T-helper 9 cell (primary cell): ENCODE data around the gene CCNL2.
"Not testable (repeated sequence)": the region's sequence is repeated elsewhere in the genome, so short reads cannot be mapped to it uniquely, and the experiment has no call there.

ENCODE experiments used
- DNase-seq: peaks from one replicate; pipeline ENCODE4 v3.0.0-alpha.2; 2020

The CCNL2 gene

DNA sequence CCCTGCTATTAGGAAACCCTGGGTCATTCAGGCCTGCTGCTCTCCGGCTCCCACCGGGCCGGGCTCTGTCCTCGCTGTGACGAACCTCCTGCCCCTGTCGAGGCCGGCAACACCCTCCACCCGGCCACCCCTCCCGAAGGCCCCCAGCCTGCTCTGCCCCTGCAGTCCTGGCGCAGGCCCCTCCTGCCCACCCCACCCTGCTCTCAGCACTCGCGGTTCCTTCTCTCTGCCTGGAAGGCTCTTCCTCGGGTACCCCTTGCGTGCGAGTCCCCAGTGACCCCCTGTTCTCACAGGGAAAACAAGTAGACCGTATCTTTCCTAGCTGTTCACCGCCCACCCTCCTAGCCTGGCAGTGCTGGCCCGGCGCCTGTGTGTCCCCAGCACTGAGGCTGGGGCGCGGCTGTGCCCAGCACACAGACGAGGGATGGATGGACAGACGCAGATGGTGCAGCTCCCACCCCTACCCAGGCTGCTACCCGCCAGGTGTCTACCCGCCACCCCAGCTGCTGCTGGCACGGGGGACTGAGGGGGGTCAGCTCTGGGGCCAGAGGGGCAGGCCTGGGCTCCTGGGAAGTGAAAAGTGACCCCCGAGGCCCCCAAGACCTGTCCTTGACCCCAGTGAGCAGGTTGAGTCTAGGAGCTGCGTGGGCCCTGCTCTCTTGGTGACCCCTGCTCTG lies 33.3 kb upstream of the CCNL2 start:
- no peak for DNase-seq

DNA sequence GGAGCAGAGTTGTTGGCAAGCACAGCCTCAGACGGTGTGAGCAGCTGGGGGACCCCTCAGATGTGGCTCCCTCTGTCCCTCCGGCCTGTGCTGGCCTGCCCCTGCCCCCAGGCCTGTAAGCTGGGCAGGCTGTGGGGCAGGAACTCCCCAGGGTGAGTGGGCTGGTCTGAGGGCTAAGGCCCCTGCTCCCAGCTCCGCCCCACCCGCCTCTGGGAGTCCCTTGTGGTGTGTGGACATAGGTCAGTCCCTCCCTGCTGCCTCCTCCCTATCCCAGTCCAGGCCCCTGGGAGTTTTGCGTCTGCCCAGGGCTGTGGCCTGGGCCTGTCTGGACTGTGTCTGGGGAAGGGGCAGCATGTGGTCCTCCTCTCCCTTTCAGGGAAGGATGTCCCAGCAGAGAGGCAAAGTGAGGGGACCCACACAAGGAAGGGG lies 32.7 kb upstream of the CCNL2 start:
- DNase-seq: no peak

DNA sequence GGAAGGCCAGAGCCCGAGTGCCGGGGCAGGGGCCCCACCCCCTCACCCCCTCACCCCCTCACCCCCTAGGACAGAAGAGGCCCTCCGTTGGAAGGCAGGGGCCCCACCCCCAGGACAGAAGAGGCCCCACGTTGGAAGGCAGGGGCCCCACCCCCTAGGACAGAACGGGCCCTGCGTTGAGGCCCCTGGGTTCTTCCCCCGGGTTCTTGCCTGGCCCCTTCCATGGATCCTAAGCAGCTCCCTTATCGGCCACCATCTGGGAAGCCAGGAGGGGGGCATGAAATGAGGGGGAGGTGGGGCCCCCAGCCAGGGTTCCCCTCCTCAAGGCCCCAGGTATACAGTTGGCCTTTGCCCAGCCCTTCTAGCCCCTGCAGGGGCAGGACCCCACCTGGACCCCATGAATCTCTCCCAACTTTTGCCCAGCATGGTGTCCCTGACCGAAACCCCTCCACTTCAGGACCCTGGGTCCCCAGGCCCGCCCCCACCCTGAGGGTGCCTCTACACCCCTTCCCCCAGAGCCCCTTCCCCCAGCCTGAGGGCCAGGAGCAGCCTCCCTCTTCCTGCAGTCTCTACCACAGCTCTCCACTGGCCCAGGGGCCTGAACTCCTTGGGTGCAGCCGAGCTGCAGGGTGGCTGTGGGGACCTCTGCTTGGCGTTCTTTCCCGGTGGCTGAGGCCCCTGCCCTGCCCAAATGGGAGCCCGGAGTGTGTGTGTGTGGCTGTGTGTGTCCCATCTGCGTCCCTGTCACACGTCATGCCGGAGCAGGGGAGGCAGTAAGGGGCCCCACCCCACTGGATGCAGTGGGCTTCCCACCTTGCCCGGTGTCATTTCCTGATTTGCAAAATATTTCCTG lies 32.1 kb upstream of the CCNL2 start:
- DNase-seq: no peak

DNA sequence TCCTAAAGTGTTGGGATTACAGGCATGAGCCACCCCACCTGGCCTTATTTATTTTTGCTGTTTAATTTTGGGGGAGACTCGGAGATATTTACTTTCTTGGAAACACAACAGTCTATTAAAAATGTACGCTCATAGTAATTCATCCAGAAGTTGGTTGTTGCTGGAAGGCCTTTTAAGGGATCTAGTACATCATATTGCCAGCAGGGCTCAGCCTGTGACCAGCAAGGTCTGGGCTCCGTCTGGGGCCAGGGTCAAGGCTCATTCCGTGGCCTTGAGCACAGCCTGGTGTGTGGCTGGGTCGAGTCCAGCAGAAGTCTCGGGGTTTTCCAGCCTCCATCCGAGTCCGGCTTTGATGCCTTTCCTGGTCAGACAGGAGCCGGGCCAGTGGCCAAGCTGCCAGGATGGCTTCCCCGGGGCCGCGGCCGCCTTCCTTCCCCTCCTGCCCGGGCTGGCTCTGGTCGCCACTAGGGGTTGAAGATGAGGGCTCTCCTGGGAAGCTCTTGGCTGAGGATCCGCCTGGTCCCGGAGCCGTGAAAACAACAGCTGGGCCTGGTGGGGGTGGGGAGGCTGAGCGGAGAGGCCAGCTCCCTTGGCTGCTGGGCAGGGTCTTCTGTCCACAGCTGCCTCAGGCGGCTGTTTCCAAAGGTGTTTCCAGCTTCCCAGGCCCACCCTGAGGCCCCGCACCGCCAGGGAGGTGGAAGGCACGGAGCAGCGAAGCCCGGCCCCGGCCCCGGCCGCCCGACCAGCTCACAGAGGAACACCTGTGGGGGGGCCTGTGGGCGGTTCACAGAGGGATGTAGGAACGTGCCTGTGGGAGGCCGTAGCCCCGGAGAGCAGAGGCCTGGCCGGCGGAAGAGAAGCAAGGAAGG lies 31.2 kb upstream of the CCNL2 start:
- no peak for DNase-seq

DNA sequence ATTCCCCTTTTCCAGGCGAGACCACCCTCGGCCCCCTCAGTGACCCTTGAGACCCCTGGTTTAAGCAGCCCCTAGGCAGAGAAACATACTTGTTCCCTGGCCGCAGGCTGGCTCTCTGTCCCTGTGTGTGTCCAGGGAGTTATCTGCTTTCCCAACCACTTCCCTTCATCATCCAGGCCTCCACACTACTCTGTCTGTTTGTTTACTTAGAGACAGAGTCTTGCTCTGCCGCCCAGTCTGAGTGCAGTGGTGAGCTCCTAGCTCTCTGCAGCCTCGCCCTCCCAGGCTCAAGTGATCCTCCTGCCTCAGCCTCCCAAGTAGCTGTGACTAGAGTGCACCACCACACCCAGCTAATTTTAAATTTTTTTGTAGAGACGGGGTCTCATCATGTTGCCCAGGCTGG lies 30.5 kb upstream of the CCNL2 start:
- no peak for DNase-seq

DNA sequence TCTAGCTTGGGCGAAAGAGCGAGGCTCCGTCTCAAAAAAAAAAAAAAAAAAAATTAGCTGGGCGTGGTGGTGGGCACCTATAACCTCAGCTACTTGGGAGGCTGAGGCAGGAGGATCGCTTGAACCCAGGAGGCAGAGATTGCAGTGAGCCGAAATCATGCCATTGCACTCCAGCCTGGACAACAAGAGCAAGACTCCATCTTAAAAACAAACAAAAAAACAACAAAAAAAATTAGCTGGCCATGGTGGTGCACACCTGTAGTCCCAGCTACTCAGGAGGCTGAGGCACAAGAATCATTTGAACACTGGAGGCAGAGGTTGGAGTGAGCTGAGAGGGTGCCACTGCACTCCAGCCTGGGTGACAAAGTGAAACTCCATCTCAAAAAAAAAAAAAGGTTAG lies 29.8 kb upstream of the CCNL2 start:
- DNase-seq: not testable (repeated sequence)

DNA sequence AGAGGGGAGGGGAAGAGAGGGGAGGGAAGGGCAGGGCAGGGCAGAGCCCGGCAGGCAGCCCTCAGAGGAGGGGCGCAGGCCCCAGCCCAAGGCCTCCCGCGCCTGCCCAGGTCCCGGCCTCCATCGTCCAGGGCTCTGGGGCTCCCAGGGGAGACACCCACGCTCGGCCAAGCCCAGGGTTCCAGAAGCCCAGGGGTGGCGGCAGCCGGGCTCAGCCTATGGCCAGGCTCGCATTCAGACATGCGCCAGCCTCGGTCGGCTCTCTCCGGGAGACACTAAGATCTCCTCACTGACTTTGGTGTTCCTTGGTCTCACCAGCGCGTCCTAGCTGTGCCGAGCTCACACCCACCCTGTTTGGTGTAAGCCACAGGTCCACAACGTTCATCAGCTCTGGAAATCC lies 29.0 kb upstream of the CCNL2 start:
- no peak for DNase-seq

DNA sequence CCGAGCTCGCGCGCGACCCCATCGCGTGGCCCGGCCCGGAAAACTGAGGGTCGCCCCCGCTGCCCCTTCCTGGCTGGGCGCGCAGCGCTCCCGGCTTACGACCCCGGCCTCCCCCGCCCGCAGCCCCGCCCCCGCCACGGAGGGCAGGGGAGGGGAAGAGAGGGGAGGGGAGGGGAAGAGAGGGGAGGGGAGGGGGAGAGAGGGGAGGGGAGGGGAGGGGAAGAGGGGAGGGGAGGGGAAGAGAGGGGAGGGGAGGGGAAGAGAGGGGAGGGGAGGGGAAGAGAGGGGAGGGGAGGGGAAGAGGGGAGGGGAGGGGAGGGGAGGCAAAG lies 28.6 kb upstream of the CCNL2 start:
- DNase-seq: no peak

DNA sequence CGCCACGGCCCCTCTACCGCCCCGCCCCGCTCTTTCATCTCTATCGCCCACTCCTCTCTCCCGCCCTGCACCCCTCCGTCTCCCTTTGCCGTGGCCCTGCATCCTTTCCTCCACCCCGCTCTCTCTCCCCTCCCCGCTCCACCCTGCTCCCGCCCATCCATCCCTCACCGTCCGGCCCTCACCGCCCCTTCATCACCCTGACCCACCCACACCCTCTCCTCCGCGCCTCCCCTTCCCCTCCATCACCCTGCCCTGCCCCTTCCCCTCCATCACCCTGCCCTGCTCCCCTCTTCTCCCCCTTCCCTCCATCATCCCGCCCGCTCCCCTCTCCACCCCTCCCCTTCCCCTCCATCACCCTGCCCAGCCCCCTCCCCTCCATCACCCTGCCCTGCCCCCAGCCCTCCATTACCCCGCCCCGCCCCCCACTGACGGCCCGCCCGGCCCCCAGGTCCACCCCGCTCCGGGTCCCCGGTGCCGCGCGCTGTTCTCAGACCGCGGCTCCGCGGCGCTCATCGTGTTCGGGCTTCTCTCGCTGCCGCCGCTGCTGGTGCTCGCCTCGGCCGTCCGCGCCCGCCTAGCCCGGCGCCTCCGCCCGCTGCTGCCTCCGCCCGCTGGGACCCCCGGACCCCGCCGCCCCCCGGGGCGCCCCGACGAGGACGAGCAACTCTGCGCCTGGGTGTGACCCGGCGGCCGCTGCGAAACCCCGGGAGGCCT lies 28.1 kb upstream of the CCNL2 start:
- no peak for DNase-seq

DNA sequence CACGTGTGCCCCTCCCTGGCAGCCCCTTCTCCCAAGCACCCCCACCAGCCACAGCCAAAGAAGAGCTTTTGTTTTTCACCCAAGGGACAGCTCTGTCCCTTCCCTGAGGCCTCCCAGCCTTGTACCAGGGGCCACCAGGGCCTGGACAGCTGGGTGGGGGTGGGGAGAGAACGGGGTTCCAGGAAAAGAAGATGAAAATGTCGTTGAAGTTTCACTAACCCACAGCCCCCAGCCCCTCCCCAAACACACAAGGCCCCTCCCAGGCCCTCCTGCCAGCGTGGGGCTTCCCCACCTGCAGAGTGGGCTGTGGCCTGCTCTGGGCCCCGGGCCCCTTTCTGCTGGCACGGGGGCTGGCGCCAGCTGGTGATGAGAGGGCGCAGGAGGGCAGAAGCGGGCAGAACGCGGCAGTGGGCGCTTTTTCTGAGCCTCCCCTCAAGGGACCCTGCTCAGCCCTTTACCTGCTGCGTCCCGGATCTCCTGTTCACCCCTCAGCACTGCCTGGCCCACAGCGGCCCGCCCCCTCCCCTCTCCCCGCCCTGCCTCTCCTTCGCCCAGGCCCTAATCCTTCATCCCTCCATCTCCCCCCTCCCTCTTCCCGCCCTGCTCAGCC lies 27.5 kb upstream of the CCNL2 start:
- DNase-seq: no peak

DNA sequence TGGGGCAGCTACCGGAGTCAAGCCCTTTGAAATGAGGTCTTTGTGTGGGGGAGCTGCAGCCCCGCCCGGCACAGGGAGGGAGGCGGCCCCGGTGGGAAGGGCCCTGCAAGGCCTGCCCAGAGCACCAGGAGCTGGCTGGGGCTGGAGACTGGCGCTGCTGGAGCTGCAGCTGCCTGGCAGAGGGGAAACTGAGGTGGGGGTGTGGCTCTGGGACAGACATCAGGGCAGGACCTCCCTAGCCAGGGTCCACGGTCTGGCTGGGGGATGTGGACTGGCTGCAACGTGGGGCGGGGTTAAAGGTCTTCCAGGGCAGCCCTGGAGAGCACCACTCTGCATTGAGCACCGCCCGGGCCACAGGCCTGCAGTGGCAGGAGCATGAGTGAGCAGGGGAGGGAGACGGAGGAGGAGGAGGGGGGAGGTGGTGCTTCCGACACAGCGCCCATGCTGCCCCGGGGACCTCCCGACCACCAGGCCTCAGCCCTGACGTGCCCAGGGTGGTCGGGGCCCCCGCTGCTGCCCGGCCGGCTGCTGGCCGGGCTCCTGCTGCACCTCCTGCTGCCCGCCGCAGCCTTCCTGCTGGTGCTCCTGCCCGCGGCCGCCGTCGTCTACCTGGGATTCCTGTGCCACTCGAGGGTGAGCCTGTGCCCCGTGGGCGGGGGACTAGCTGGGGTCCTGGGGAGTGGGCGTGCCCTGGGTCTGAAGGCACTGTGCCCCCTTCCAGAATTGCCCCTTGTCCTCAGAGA lies 26.8 kb upstream of the CCNL2 start:
- DNase-seq: no peak

DNA sequence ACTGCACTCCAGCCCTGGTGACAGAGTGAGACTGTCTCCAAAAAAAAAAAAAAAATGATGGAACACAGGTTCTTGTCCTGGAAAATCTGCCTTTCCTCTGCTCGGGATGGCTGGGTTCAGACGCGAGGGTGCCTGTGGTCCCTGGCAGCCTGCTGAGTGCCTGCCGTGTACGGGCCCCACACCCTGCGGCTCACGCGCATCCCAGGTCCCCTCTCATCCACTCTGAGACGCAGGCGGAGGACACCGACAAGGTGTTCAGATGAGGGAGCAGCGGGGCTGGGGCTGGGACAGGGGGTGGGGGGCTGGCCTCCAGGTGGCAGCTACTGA lies 26.3 kb upstream of the CCNL2 start:
- DNase-seq: no peak

DNA sequence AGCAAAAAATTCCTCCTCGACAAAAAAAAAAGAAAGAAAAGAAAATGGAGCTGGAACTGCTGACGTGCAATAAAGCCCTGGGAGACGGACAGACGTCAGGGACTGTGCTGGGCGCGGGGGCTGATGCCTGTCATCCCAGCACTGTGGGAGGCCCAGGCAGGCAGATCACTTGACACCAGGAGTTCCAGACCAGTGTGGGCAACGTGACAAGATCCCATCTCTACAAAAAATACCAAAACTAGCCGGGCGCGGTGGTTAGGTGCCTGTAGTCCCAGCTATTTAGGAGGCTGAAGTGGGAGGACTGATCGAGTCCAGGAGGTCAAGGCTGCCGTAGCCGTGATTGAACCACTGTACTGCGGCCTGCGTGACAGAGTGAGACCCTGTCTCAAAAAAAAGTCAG lies 25.6 kb upstream of the CCNL2 start:
- DNase-seq: no peak

DNA sequence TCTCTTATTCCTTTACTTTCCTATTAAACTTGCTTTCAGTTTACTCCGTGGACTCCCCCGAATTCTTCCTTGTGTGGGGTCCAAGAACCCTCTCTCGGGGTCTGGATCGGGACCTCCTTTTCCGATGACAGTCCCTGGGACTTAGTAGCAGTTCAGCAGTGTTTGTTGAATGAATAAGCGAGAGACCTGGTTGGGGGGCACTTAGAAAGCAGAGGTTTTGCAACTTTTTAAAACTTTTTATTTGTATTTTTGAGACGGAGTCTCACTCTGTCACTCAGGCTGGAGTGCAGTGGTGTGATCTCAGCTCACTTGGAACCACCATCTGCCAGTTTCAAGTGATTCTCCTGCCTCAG lies 24.1 kb upstream of the CCNL2 start:
- DNase-seq: no peak

DNA sequence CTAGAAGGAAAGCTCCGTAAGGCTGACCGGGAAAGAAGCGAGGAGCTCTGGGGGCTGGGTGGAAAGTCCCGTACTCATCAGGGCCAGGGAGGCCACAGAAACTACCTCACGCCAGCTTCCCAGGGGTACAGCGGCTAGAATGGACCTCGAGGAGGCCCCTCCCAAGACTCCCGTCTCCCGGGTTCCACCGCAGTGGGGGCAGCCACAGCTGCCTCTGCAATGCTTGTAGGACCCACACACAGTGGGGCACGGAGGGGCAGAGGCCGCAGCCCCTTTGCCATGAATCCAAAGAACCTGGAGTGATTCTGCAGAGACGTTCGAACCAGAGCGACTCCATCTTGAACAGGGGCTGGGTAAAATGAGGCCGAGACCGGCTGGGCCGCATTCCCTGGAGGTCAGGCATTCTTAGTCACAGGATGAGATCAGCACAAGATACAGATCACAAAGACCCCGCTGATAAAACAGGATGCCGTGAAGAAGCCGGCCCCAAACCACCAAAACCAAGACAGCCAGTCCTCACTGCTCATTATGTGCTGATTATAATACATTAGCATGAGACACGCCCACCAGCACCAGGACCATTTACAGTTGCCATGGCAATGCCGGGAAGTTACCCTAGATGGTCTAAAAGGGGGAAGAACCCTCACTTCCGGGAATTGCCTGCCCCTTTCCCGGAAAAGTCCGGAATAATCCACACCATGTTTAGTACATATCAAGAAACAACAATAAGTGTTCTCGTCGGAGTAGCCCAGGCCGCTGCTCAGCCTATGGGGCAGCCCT lies 23.5 kb upstream of the CCNL2 start:
- no peak for DNase-seq

DNA sequence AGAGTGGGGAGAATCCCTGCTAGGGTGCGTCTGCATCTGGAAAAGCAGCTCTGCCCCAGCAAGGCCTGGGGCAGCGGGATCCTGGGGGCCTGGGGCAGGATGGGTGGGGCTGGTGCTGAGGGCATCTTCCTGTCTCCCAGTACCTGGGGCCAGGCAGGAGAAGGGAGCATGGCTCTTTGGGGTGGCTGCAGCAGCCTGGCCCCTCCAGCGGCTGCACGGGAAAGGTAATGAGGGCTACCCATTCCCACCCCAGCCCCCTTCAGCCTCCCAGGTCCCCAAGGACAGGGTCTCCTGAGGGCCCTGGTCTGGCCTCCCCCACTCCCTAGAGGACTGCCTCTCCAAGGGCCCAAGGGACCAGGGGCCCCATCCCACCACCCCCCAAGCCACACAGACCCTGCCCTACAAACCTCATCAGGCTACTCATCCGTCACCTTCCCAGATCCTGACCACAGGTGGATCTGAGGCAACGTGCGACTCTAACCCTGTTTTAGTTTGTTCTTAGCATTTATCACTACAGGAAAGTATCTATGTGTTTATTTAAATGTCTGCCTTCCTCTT lies 22.9 kb upstream of the CCNL2 start:
- DNase-seq: no peak

DNA sequence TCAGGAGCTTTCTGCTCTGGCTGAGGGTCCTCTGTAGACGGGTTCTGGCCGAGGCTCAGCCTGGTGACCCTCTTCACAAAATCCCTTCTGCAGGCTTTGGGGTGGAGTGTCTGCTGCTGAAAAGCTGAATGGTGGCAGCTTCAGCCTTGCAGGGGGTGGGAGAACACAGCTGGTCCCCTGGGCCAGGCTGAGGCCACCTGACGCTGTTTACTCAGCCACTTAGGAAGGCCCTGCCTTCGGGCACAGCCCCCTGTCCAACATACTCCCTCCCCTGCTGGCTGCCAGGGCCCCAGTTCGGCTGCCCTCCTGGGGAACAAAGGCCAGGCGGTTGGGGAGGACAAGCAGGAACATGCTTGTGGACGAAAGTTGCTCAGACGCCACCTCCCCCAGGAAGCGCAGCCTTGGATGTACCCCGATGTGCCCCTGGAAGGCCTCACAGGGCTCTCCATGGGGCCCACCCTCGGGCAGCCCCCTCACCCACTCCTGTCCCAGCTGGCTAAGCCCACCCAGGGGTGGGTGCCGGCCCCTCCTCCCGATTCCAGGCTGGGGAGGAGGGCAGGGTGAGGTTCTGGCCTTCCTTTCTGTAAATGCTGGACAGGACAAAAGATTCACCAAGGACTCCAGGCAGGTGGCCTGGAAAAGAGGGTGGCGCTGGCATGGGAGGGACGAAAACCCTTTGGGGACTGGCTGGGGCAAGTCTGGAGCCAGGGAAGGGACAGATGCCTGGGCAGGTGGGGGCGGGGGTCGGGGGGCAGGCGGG lies 22.2 kb upstream of the CCNL2 start, which contains the start of gene ANKRD65:
Gene ANKRD65 (minus strand): TSS at position 130 of the 760 bp plus-strand sequence. CDS start 271 bp downstream, outside the sequence.
- DNase-seq: no peak

DNA sequence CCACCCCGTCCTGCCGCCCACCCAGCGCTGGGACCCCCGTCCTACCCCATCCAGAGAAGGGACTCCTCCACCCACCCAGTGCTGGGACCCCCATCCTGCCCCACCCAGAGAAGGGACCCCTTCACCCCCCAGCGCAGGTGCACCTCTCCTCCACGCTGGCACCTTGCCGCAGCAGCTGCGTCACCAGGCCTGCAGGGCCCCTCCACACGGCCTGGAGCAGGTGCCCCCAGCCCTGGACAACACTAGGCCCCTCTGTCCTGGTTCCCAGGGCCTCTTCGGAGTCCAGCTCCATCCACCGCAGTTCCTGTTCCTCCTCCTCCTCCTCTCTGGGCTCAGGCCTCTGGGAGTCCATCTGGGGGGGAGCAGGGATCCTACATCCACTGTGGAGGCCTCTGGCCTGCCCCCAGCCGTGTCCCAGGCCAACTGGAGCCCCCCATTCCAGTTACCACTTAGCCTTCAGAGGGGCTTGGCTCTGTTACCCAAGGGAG lies 21.6 kb upstream of the CCNL2 start:
- no peak for DNase-seq

DNA sequence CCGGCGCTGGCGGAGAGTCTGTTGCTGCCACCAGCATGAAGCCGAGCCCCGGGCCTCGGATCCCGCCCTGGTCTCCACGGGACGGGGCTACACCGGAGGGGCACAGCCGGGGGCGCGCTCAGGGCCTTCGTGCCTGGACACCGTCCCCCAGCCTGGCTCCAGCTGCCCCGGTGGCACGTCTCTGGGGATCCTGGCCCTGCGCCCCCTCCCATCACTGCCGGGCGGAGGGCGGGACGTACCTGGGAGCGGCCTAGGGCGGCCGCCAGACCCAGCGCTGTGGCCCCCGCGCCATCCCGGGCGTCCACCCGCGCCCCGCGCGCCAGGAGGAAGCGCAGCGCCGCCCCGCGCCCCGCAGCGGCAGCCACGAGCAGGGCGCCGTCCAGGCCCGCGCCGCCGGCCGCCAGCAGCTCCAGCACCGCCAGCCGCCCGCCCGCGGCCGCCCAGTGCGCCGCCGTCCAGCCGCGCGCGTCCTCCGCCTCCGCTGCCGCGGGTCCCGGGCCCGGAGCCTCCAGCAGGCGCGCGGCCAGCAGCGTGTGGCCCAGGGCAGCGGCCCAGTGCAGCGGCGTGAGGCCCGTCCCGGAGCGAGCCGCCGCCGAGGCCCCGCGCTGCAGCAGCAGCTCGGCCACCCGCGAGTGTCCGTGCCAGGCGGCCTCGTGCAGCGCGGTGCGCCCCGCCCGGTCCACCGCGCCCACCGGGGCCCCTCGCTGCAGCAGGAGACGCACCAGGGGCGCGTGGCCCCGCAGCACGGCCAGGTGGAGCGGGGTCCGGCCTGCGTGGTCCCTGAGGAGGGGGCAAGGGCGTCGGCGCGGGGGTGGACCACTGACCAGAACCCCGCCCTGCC lies 20.9 kb upstream of the CCNL2 start:
- DNase-seq: no peak
